Measurements from ENCODE around the gene PRMT1.

The PRMT1 gene

GRCh38 chr19:49687150-49687549, 10.1 kb downstream of the PRMT1 start:
- H3K4me3 ChIP-seq (ENCODE audit: low read depth in 1 of 2, low read length in 1 of 2) = no peak overlapping the region
- H3K9me3 ChIP-seq = no peaks in the 10 kb centered on the region
- H3K27ac ChIP-seq = no peak overlapping the region
- peaks cover 24% of the 10 kb centered on the region for H3K36me3 ChIP-seq
- no peak for TF ChIP-seq CTCF (IDR thresholded peaks at IDR 0.05)
- H3K4me1 ChIP-seq (ENCODE audit: control insufficient read depth in 1 of 2, insufficient read depth in 1 of 2, low read depth in 1 of 2, low read length in 1 of 2) = peaks cover 4 to 13% of the 10 kb centered on the region in 2 experiments
- H3K27me3 ChIP-seq = peaks cover 40% of the 10 kb centered on the region

DNA sequence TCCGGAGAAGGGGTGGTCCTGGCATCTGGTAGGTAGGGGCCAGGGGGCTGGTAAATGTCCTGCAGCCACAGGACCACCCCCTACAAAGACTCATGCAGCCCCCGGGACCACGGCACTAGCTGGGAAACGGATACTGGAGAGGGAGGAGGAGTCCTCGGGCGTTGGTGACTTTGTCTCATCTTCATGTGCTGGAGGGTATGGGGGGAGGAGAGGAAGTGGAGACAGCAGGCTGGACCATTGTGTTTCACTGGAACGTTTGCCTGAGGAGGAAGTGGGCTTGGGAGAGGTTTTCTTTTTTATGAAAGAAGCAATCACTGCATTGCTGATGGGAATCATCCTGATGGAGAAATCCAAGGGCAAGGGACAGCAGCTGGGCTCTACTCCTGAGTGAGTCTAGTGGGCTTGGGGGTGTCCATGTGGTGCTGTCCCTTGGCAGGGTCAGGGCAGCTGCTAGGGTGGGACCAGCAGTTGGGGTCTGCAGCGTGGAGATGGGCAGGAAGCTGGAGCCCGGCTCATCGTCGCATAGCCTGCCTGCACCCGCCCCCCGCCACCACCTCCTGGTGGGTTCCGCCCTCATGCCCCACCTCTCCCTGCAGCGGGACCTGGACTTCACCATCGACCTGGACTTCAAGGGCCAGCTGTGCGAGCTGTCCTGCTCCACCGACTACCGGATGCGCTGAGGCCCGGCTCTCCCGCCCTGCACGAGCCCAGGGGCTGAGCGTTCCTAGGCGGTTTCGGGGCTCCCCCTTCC, 10.7 kb downstream of the PRMT1 start:
- peaks cover 24% of the 10 kb centered on the region for H3K36me3 ChIP-seq
- H3K27me3 ChIP-seq = peaks cover 46% of the 10 kb centered on the region
- H3K27ac ChIP-seq = no peak overlapping the region
- TF ChIP-seq CTCF (IDR thresholded peaks at IDR 0.05) = no peak
- no peaks in the 10 kb centered on the region for H3K9me3 ChIP-seq
- no peak overlapping the region for H3K4me3 ChIP-seq (ENCODE audit: low read depth in 1 of 2, low read length in 1 of 2)
- peaks cover 4 to 13% of the 10 kb centered on the region in 2 experiments for H3K4me1 ChIP-seq (ENCODE audit: control insufficient read depth in 1 of 2, insufficient read depth in 1 of 2, low read depth in 1 of 2, low read length in 1 of 2)

- Histone ChIP-seq H3K4me1 (ENCODE audit: control insufficient read depth in 1 of 2, insufficient read depth in 1 of 2, low read depth in 1 of 2, low read length in 1 of 2) (peaks cover 4 to 13% of the 10 kb centered on the region in 2 experiments), H3K36me3 (peaks cover 24% of the 10 kb centered on the region), H3K9me3 (no peaks in the 10 kb centered on the region)
These were observed 11.6 kb downstream of the PRMT1 start for GRCh38 chr19:49688531-49689132.

GRCh38 chr19:49689133-49690078, 12.3 kb downstream of the PRMT1 start, which contains the start of gene ADM5:
Gene ADM5, plus strand, starts transcription at chr19:49689594. Its CDS starts 244 bp downstream, at chr19:49689838.
- Histone ChIP-seq H3K4me1 (ENCODE audit: control insufficient read depth in 1 of 2, insufficient read depth in 1 of 2, low read depth in 1 of 2, low read length in 1 of 2) (peaks cover 4 to 13% of the 10 kb centered on the region in 2 experiments), H3K27ac (no peak within 1 kb of the TSS), H3K36me3 (peaks cover 18% of the 10 kb centered on the region), H3K9me3 (no peaks in the 10 kb centered on the region), H3K27me3 (peaks cover 57% of the 10 kb centered on the region), H3K4me3 (ENCODE audit: low read depth in 1 of 2, low read length in 1 of 2) (no peak within 1 kb of the TSS)
- TF ChIP-seq CTCF (IDR thresholded peaks at IDR 0.05) = no peak

More at GRCh38 chr19:49688531-49689132, 11.6 kb downstream of the PRMT1 start:
- Histone ChIP-seq H3K4me3 (ENCODE audit: low read depth in 1 of 2, low read length in 1 of 2) (no peak overlapping the region), H3K27me3 (peaks cover 55% of the 10 kb centered on the region), H3K27ac (no peak overlapping the region)
- no peak for TF ChIP-seq CTCF (IDR thresholded peaks at IDR 0.05)

- Histone ChIP-seq H3K27me3 (peaks cover 57% of the 10 kb centered on the region), H3K4me3 (ENCODE audit: low read depth in 1 of 2, low read length in 1 of 2) (no peak overlapping the region), H3K36me3 (peaks cover 10% of the 10 kb centered on the region), H3K9me3 (no peaks in the 10 kb centered on the region), H3K4me1 (ENCODE audit: control insufficient read depth in 1 of 2, insufficient read depth in 1 of 2, low read depth in 1 of 2, low read length in 1 of 2) (peaks cover 4 to 13% of the 10 kb centered on the region in 2 experiments), H3K27ac (no peak overlapping the region)
- no peak for TF ChIP-seq CTCF (IDR thresholded peaks at IDR 0.05)
These were observed 13.1 kb downstream of the PRMT1 start for GRCh38 chr19:49690079-49690655.

Data from neutrophil (primary cell).